Parathyroid adenoma (tissue), 2 donors: ENCODE data around the gene LLGL2.
A peak's percentile ranks its signal among the peaks of the same experiment; 100 is the strongest.

ENCODE experiments used
- H2AFZ ChIP-seq: fragments of 300-600 bp; sonication (generic); one replicate; pipeline ENCODE4 v1.7.0; 2017; ENCODE audit warnings: antibody characterized with exemption, mild to moderate bottlenecking
- H3K27ac ChIP-seq: fragments of 300-600 bp; sonication (generic); one replicate; pipeline ENCODE4 v1.7.0; 2017
- H3K27me3 ChIP-seq: fragments of 300-600 bp; sonication (generic); one replicate; pipeline ENCODE4 v1.7.0; 2017; ENCODE audit warnings: low read length; ENCODE audit not compliant: control insufficient read depth, insufficient read depth
- H3K36me3 ChIP-seq: fragments of 300-600 bp; sonication (generic); one replicate; pipeline ENCODE4 v1.7.0; 2017; ENCODE audit warnings: low read length; ENCODE audit not compliant: control insufficient read depth, insufficient read depth
- H3K4me1 ChIP-seq: fragments of 300-600 bp; sonication (generic); one replicate; pipeline ENCODE4 v1.7.0; 2017; ENCODE audit warnings: control low read depth
- H3K4me2 ChIP-seq: fragments of 300-600 bp; sonication (generic); one replicate; pipeline ENCODE4 v1.7.0; 2017; ENCODE audit warnings: low read length
- H3K4me3 ChIP-seq: fragments of 300-600 bp; sonication (generic); one replicate; pipeline ENCODE4 v1.7.0; 2017; ENCODE audit warnings: low read depth, low read length
- H3K79me2 ChIP-seq: fragments of 300-600 bp; sonication (generic); one replicate; pipeline ENCODE4 v1.7.0; 2017; ENCODE audit warnings: control low read depth
- H3K9ac ChIP-seq: fragments of 300-600 bp; sonication (generic); one replicate; pipeline ENCODE4 v1.7.0; 2017; ENCODE audit warnings: mild to moderate bottlenecking
- H3K9me3 ChIP-seq: fragments of 300-600 bp; sonication (generic); one replicate; pipeline ENCODE4 v1.7.0; 2017; ENCODE audit warnings: low read length; ENCODE audit not compliant: control insufficient read depth
- CTCF ChIP-seq: fragments of 300-600 bp; sonication (generic); IDR thresholded peaks from one replicate; pipeline ENCODE4 v1.7.0; 2017; ENCODE audit warnings: antibody characterized with exemption, mild to moderate bottlenecking
- donor health status: primary hyperparathyroidism.

The LLGL2 gene

GRCh38 chr17:75589919-75590303 lies 64.4 kb downstream of the LLGL2 start:
- no peaks in the 10 kb centered on the region for H3K36me3 ChIP-seq
- peak overlapping the region; percentile 56 for H3K4me3 ChIP-seq
- H3K27ac ChIP-seq: no peak overlapping the region
- no peaks in the 10 kb centered on the region for H3K79me2 ChIP-seq
- H2AFZ ChIP-seq: no peak overlapping the region
- no peaks in the 10 kb centered on the region for H3K9me3 ChIP-seq
- no peak overlapping the region for H3K4me2 ChIP-seq
- no peak overlapping the region for H3K9ac ChIP-seq
- no peaks in the 10 kb centered on the region for H3K27me3 ChIP-seq
- TF ChIP-seq CTCF: no peak
- H3K4me1 ChIP-seq: no peaks in the 10 kb centered on the region

- no peak overlapping the region for H2AFZ ChIP-seq
- no peak overlapping the region for H3K9ac ChIP-seq
- no peak for TF ChIP-seq CTCF
- no peaks in the 10 kb centered on the region for H3K9me3 ChIP-seq
- H3K4me3 ChIP-seq: no peak overlapping the region
- H3K27me3 ChIP-seq: no peaks in the 10 kb centered on the region
- H3K36me3 ChIP-seq: no peaks in the 10 kb centered on the region
- H3K79me2 ChIP-seq: no peaks in the 10 kb centered on the region
- H3K27ac ChIP-seq: no peak overlapping the region
- no peak overlapping the region for H3K4me2 ChIP-seq
- H3K4me1 ChIP-seq: no peaks in the 10 kb centered on the region
Measured at GRCh38 chr17:75590314-75590761, 64.8 kb downstream of the LLGL2 start.

- TF ChIP-seq CTCF: no peak
- no peaks in the 10 kb centered on the region for H3K9me3 ChIP-seq
- no peaks in the 10 kb centered on the region for H3K36me3 ChIP-seq
- H3K27ac ChIP-seq: no peak overlapping the region
- H2AFZ ChIP-seq: no peak overlapping the region
- H3K4me1 ChIP-seq: no peaks in the 10 kb centered on the region
- no peak overlapping the region for H3K4me3 ChIP-seq
- no peak overlapping the region for H3K4me2 ChIP-seq
- no peak overlapping the region for H3K9ac ChIP-seq
- H3K79me2 ChIP-seq: no peaks in the 10 kb centered on the region
- H3K27me3 ChIP-seq: no peaks in the 10 kb centered on the region
Measured at GRCh38 chr17:75590849-75591721, 65.6 kb downstream of the LLGL2 start.

GRCh38 chr17:75591722-75592302 lies 66.3 kb downstream of the LLGL2 start:
- Histone ChIP-seq H3K9me3 (no peaks in the 10 kb centered on the region), H2AFZ (no peak overlapping the region), H3K27ac (no peak overlapping the region), H3K4me3 (no peak overlapping the region), H3K4me1 (no peaks in the 10 kb centered on the region), H3K36me3 (no peaks in the 10 kb centered on the region), H3K79me2 (no peaks in the 10 kb centered on the region), H3K9ac (no peak overlapping the region), H3K4me2 (no peak overlapping the region), H3K27me3 (no peaks in the 10 kb centered on the region)
- TF ChIP-seq CTCF: no peak
